Measurements from ENCODE around the gene TMEM95. TPM values are rescaled to one million over a fixed set of nuclear protein-coding genes. Genes with fewer than 3 reads are reported as not detected.

TMEM95 gene, protein sequence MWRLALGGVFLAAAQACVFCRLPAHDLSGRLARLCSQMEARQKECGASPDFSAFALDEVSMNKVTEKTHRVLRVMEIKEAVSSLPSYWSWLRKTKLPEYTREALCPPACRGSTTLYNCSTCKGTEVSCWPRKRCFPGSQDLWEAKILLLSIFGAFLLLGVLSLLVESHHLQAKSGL
- not detected for total RNA-seq

DNA sequence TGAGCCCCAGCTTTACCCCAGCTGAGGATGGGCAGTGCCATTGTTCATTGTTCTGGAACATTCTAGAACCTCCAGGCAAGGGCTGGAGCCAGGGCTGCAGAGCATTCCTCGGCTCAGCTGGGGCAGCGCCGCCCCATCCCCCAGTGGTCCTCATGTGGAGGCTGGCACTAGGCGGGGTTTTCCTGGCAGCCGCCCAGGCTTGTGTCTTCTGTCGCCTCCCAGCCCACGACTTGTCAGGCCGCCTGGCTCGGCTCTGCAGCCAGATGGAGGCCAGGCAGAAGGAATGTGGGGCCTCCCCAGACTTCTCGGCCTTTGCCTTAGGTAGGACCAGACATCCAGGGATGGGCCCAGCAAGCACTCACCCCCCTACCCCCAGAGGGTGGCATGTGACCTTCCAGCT, at the start of gene TMEM95:
TMEM95 (plus strand) TSS at position 104 of the 400 bp plus-strand sequence; CDS start at position 153, 49 bp downstream.
- DNase-seq (ENCODE audit: low read depth in 2 of 3, low spot score in 2 of 3): no peak

DNA sequence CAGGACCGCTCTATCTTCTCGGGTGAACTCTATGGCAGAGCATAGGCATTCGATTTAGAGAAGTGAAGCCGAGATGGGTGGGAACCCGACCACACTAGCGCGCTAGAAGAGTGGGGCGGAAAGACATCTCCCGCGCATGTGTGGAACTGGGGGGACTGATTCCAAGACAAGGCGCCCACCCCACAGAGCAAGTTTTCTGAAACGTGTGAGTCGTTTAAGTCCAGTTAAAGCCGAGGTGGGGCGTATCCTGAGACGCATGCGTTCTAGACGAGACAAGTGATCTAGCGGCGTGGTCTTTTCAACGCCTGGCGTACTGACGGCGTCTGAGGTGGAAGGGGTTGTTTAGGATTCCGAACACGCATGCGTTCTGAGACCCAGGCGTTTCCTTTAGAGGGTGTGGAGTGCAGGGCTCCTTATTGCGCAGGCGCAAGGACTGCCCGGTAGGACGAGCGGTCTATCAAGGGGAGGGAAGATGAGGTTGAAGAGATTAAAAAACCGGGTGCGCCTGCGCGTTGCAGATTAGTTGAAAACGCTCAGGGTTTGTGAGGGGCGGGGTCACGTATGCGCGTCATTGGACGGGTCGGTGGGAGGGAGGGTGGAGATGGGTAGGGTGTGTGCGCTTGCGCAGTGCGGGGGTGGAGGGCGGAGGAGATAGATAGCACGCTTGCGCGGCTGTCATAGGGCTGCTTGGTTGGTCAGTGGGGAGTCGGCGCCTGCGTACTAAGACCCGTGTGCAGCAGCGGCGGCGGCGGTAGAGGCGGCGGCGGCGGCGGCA, 47.9 kb upstream of the TMEM95 start, which contains the start of gene EIF5A:
EIF5A (plus strand) TSS at position 718 of the 775 bp plus-strand sequence. CDS start 2,008 bp downstream, outside the sequence.
- DNase-seq (ENCODE audit: low read depth in 2 of 3, low spot score in 2 of 3): peak; percentile 100

DNA sequence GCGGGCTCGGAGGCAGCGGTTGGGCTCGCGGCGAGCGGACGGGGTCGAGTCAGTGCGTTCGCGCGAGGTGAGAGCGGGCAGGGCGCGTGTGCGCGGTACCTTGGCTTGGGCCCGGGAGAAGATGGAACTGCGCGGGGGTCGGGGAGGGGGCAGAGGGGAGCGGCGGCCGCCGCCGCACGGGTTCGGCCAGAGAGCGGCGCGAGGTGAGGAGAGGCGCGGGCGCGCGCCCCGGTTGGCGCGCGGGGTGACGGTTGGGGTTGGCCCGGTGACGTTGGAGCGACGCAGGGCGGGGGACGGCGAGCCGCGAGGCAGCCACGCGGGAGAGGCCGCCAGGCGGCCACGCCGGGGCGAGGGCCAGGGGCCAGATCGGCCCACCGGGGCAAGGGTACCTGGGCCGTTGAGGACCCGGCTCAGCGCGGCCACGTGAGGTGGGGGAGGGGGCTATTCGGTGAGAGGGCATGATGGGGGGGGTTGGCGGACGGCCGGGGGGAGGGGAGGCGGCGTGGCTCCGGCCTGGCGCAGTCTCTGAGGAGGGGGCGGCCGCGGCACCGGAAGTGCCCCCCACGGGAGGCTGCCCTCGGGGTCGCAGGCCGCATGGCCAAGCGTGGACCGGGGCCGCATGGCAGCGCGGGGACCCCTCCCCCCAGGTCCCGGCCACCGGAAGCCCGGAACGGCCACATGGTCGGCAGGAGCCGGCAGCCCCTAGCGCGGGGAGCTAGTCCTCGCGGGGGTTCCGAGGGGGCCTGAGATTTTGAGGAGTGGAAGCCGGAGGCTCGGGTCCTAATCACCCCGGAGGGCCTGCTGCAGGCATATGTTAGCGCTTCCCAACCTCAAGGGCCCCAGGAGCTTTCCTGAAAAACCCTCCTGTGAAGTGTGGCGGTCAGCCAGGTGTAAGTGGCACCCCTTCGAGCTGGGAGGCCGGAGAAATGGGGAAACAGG, 47.0 kb upstream of the TMEM95 start:
- DNase-seq (ENCODE audit: low read depth in 2 of 3, low spot score in 2 of 3): peak; percentile 40 to 44 (median 43)

DNA sequence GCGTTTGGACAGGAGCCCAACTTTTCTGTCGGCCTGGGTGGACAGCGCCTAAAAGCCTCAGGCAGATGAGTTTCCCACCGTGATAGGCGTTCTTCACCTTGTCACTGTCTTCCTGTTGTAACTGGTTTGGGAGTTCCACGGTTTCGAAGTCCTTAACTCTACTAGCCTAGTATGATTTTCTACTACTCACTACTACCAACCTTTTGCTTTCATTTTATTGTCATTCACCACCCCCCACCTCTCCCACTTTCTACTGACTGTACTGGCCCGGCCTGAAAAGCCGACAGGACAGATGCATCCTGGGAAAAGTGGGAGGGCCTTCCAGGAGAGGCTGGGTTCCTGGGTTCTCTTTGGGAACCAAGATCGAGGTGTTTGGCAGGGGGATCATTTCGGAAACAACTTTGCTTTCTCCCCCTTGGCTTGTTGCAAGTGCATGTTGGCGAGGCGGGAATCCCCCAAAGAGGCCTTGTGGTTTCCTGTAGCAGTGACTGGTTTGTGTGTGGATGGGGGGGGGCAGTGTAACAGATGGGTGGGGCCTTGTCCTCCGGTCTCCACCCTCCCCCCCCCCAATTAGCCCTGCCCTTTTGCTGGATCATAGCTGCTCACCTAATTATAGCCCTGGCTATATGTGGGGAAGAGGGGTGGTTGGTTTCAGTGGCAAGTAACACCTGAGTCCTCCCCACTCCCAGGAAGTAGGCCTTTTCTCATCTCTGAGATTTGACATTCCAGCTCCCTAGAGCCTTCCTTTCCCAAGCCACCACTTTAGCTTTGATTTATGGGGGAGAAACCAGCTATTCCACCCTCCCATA, 46.1 kb upstream of the TMEM95 start:
- peak; percentile 76 to 95 (median 95) for DNase-seq (ENCODE audit: low read depth in 2 of 3, low spot score in 2 of 3)

DNA sequence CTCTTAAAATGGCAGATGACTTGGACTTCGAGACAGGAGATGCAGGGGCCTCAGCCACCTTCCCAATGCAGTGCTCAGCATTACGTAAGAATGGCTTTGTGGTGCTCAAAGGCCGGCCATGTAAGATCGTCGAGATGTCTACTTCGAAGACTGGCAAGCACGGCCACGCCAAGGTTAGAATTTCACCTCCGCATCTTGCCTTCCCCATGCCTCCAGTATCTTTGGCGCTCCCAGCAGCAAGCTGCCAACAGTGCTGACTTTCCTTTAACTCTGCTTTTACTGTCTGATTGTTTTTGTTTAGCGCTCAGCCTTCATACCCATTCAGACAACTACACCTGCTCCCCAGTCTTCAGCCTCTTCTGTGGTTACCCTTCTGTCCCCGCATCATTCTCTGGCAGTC, 45.3 kb upstream of the TMEM95 start:
- no peak for DNase-seq (ENCODE audit: low read depth in 2 of 3, low spot score in 2 of 3)

DNA sequence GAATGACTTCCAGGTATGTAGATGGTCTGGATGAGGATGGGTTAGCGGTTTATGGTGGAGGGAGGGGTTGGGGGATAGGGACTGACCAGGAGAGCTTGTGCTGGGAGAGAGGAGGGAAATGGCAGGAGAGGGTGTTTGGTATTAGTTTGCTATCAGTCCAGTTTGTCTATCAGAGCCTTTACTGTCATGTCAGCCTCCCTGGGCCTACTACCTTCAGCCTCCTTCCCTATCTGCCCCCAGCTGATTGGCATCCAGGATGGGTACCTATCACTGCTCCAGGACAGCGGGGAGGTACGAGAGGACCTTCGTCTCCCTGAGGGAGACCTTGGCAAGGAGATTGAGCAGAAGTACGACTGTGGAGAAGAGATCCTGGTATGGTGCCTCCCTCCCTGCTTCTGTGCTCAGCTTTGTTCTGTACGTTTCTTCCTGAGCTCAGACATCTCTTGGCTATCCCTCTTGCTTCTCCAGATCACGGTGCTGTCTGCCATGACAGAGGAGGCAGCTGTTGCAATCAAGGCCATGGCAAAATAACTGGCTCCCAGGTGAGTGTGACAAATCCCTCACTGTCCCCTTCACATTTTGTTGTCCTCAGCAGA, 43.7 kb upstream of the TMEM95 start:
- no peak for DNase-seq (ENCODE audit: low read depth in 2 of 3, low spot score in 2 of 3)

DNA sequence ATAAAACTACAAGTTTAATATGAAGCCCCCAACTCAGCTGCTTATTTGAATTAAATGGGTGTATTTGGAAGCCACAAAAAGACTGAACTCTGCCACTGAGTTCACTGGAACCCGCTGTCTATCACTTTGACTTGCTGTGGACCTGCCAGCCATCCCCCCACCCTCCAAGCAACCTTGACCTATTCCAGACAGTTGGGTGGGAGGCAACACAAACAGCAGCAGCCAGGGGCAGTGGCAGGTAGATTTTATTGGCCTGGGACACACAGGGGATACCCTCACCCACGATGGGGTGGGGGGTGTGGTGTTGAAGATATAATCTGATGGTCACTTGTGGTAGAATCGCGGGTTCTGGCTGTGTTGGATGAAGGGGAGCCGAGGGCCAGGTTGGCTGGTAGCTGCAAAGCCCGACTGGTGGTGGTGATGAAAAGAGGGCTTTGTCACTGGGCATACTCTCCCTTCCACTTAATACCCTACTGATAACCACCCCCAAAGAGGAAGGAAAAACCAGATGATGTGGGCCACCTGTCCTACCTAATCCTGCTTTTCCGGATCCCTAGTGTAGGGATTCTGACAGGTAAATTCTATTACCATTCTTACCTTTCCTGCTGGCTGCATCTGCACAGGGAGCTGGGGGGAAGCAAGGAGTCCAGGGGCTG, 42.4 kb upstream of the TMEM95 start:
- no peak for DNase-seq (ENCODE audit: low read depth in 2 of 3, low spot score in 2 of 3)

DNA sequence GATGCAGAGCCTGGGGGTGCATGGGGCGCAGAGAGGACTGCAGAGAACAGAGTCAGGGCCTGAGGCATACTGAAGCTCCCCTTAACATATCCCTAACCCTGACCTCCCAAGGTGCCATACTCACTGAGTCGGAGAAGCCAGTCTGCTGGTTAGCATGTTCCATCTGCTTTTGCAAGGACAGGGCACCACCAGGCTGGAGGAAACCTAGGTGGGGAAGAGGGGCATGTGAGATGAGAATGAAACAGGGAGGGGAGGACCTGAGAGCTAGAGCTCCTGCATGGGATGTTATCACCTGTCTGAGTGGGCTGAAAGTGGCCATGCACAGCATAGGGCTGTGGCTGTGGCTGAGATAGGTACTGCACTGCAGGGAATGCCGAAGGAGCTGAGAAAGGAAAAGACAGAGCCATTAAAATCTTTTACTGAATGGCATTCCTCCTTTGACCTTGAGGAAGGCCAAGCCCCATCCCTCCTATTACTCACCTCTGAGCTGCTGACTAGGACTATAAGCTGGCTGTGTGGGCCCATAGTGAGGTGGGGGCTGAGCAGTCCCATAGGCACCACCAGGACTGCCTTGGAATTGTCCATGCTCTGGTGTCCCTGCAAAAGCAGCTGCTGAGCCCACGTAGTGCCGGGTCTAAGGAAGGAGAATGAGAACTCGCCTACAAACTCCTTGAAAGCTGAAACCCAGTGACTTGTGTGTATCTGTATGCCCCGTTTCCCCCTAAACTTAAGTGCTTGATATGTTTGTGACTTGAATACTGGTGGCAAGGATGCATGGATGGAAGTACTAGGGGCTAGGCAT, 41.7 kb upstream of the TMEM95 start:
- peak in 1 of 3 donors; percentile 37 for DNase-seq (ENCODE audit: low read depth in 2 of 3, low spot score in 2 of 3)

DNA sequence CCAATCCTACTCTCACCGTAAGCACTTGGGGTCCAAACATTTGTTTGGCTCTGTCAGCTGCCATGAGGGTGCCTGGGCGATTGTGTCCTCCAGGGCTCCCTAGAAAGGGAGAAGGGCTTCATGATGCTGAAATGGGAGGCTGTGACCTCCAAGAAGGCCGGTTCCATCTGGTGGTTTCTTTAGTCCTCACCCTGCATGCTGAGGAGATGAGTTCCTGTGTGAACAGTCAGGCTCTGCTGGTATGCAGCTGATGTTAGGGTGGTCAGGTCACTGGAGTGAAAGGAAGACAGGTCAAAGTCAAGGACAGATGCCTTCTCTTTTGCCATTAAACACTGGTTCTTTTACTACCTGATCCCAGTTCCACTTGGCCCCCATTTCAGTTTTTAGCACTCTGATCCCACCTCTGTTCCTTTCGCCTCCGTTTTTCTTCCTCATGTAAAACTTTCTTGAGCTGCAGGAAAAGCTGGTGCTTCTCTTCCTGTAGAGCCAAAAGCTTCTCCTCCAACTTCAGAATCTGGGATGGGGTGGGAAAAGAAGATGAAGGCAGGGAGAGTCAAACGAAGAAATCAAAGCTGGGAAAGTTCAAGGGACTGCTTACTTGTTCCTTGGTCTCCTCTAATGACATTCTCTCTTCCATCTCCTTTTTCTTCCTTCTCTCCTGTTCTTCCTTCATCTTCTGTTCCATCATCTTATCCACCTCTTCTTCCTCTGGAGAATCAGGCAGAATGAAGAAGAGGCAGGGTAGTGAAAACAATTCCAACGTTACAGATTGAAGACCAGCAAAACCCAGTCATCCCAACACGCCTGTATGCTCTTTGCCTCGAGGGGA, 40.9 kb upstream of the TMEM95 start:
- DNase-seq (ENCODE audit: low read depth in 2 of 3, low spot score in 2 of 3): no peak

DNA sequence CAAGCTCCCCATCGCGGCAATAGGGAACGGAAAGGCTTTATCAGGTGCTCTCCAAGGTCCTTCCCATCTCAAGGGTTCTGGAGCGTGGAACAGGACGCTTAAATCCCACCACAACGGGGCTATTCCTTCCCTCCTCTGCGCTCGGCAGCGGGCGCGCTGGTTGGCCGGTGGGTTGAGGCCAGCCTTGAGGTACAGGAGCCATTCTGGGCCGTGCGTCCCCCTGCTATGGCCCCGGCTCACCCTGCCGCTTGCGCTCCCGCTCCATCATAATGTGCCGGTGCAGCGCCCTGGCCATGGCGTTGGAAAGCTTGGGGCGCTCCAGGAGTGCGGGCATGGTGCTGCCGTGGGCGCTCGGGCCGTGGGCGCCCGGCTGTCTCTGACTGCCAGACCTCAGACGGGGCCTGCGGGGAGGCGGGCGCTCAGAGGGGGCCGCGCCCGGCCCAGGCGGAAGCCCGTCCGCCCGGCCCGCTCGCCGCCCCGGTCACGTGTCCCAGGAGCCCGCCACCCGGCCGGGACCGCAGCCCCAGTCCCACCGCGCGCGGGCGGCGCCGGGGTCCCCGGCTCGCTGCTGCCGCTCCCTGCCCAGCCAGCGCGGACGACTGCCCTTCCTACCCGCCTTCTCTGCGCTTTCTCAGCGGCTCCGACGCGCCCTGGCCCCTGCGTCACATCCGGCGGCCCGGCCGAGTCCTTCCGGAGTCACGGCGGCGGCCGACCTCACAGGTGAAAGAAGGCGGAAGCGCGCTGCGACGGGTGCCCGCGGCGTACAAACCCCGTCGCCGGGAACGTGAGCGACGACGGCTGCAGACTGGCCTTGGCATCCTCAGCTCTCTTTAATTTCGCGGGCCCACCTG, 40.0 kb upstream of the TMEM95 start, which contains the start of gene GPS2:
GPS2 (minus strand) TSS at position 642 of the 851 bp plus-strand sequence; CDS start at position 334, 308 bp downstream.
- DNase-seq (ENCODE audit: low read depth in 2 of 3, low spot score in 2 of 3): peak; percentile 86 to 90 (median 89)

DNA sequence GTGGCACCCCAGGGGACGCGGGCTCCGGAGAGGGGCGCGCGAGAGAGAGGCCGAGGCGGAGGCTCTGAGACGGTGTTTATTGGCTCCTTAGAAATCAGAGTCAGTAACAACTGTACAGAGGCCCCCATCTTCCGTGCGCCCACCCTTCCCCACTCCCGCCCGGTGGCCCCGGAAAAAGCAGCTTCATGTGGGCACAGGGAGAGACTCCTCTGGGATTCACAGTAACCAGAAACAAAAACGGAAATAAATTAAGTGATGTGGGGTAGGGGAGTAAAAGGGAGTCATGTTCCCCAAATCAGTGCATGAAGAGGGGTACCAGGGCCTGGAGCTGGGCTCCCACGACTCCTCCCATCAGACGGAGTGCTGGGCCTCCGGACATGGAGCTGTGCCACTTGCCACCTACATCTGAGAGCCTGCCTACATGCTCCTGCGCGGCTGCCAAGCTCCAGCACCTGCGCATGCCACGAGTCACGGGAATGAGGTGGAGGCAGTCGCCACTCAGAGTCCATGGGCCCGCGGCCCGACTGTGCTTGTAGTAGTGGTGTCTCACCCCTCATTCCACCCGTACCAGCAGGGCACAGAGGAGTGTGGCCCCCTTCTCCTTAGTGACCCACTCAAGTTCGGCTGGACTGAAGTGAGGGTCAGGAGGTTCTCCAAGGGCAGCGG, 39.3 kb upstream of the TMEM95 start:
- no peak for DNase-seq (ENCODE audit: low read depth in 2 of 3, low spot score in 2 of 3)

DNA sequence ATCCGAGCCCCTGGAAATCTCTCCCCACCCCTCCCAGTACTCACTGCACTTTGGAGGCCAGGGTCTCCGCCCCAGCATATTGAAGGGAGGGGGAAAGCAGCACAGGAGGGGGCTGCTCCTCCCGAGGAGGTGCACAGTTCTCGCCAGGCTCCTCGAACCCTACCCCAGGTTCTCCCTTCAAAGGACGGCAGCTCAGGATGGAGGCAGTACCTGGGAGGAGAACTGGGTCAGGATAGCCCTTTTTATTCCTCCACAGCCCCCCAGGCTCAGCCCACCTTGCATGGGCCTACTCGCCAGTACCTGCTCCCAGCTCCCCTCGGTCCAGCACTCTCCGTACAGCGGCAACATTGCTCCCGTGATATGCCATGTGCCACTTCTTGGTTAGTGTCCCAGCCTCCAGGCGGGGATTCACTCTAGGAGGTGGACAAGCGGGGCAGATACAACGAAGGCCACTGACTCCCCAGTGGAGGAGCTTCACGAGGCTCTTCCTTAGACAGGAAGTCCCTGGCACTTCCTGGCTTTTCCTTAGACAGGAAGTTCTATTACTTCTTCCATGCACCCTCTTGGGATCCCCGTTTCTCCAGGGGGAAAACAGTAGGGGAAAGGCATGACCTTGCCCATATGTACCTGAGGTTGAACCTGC, 37.7 kb upstream of the TMEM95 start:
- DNase-seq (ENCODE audit: low read depth in 2 of 3, low spot score in 2 of 3): no peak

DNA sequence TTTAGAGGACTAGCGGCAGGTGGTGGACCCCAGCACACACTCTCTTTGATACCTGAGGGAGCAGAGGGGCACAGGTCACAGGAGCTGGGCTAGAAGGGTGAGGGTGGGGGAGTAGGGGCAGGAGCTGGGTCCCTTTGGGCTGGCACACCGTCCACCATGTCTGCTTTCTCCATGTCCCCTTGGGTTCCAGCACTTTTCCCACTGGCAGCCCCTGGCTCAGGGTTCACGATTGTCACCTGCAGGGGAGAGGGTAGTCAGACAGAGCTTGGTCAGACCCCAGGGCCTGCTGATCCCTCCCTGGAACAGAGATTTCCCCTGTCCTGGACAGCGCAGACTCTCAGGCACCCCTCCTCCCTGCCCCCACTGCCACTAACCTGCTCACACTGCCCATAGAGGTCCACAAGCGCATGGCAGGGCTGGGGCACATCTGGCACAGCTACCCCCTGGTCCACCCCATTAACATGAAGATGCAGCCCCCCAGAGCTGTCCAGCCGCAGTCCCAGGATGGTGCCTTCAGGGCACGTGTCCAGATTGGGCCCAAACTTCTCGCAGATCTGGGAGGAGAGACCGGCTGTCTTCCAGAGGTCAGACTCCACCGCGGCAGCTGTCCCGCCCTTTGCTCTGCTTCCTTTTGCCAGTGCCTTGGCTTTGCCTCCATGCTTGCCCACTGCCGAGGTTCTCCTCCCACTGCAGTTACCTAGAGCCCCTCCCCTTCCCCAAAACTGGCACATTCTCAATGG, 36.7 kb upstream of the TMEM95 start:
- DNase-seq (ENCODE audit: low read depth in 2 of 3, low spot score in 2 of 3): no peak

DNA sequence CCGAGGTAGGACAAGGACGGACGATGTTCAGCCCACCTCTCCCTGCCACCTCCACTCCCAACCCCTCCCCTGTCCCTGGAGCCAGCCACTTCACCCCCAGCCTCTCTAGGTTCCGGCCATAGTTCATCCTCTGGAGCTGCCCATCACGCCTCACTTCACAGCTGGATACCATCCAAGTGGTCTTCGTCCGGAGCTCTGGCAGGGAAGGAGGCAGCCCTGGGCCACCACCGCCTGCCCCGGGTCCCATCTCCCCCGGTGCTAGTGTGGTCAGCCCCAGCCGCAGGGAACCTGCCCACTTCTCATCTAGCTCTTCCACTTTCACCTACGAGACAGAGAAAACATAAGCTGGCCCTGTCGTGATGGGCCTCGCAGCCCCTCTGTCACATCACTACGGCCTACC, 33.5 kb upstream of the TMEM95 start:
- DNase-seq (ENCODE audit: low read depth in 2 of 3, low spot score in 2 of 3): no peak

Measured in hematopoietic multipotent progenitor cell (in vitro differentiated cells).